GM19397 (cell line): ENCODE measurements around the gene PARP15.
"Not testable (repeated sequence)": the region's sequence is repeated elsewhere in the genome, so short reads cannot be mapped to it uniquely, and the experiment has no call there.

Experiments used
- ATAC-seq: cut with Tn5 transposase; IDR thresholded peaks from one replicate; pipeline ENCODE4 v1.9.1; 2021; ENCODE audit warnings: mild to moderate bottlenecking, moderate library complexity; ENCODE audit not compliant: unreplicated experiment

Gene PARP15

DNA sequence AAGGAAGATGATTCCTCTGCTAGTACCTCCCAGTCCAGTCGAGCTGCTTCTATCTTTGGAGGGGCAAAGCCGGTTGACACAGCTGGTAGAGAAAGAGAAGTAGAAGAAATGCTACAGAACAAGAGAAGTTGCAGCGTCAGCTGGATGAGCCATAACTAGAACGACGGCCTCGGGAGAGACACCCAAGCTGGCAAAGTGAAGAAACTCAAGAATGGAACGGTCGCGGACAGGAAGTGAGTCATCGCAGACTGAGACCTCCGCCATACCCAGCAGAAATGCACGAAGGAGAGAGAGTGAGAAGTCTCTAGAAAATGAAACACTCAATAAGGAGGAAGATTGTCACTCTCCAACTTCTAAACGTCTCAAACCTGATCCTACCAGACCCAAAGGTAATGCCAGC is 84.2 kb downstream of the PARP15 start:
- no peak for ATAC-seq

- ATAC-seq: no peak
Measured at GRCh38 chr3:122662505-122662904, 85.1 kb downstream of the PARP15 start.

DNA sequence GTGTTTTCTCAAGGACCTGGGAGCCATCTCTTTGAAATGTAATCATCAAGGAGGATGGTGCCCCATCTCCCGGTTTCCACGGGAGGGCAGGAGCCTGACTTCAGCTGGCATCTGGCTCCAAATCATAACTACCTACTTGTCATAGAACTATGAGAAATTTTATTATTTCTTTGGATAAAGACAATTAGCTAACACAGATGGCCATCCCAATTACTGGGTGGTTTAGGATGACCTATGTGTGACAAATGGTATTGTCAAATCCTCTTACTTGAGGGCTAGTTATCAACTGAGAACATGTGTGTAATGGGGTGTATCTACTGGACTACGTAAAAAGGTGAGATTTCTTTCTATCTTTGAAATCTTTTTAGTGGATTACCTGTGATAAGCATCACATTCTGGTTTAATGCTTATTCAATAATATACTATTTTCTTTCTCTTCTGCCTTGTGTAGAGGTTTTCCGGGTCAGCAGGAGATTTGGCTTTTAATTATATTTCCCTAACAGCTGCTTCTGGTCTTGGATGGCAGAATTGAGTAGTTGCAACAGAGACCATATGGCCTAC is 87.9 kb downstream of the PARP15 start:
- no peak for ATAC-seq

DNA sequence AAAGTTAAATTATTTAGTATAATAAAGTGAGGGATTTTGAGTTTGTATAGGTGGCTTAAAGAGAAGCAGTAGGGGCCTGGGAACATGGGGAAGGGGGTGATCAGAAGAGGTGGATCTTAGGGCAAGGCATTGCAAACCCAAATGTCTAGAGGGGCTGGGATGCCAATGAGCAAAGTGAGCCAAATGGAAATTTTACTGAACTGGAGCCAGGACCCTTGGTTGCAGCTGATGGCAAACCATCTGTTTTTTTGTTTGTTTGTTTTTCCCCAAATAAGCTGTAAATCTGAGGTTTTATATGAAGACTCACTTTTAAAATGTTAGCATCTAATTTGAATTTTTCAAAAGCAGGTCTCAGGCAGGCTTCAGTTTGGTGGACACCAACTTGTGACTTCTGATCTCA is 88.4 kb downstream of the PARP15 start:
- ATAC-seq: no peak

DNA sequence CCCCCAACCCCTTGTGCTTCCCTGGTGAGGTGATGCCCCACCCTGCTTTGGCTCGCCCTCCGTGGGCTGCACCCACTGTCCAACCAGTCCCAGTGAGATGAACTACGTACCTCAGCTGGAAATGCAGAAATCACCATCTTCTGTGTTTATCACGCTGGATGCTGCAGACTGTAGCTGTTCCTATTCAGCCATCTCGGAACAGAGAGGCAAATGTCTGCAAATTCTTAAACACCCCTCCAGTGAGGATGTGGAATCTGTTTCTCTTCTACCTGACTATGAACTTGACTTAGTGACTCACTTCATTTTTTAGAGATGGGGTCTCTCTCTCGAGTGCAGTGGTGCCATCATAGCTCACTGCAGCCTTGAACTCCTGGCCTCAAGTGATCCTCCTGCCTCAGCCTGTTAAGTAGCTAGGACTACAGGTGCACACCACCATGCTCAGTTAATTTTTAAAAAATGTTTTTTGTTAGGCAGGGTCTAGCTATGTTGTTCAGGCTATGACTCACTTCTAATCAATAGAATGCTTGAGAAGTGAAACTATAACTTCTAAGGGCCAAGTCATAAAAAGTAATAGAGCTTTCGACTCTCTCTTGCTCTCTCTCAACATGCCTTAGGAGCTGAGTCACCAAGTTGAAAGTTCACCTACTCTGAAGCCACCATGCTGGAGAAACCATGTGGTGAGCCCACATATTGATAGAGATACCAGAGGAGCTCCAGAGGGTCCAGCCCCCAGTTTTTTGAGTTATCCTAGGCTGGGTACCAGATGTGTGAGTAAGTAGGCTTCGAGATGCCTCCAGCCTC is 91.7 kb downstream of the PARP15 start:
- ATAC-seq: no peak

DNA sequence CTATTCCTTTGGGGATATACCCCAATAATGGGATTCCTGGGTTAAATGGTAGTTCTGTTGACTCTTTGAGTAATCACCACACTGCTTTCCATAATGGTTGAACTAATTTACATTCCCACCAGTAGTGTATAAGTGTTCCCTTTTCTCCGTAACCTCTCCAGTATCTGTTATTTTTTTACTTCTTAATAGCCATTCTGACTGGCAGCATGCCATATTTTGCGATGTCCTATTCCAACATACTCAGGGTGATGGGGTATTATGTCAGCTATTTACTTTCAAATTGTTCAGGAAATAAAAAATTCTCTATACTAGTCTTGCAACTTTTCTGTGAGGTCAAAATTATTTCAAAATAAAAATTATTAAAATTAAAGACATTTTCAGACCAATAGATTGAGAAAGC is 94.1 kb downstream of the PARP15 start:
- no peak for ATAC-seq

DNA sequence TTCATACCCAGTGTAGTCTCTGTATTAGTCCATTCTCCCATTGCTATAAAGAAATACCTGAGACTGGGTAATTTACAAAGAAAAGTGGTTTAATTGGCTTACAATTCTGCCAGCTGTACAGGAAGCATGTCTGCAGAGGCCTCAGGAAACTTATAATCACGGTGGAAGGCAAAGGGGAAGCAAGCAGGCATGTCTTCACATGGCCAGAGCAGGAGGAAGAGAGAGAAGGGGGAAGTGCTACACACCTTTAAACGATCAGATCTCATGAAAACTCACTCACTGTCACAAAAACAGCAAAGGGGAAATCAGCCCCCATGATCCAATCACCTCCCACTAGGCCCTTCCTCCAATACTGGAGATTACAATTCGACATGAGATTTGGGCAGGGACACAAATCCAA is 96.9 kb downstream of the PARP15 start:
- no peak for ATAC-seq

DNA sequence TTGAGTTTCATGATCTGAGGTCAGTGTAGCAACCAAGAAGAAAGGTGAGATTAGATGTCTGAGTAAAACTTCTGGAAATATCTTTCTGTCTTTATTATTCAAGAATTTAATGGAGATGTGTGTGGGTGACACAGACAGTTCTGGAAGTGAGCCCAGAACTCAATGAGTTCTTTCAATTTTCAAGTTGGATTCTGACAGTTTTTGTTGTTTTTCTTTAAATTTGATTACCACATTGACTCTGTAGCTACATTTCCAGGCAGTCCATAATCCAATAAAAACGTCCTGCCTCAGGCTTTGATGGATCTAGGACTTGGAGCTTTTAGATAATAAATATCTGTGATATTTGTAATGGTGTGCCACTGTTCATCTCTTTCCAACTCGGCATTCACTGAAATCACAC is 99.3 kb downstream of the PARP15 start:
- no peak for ATAC-seq

DNA sequence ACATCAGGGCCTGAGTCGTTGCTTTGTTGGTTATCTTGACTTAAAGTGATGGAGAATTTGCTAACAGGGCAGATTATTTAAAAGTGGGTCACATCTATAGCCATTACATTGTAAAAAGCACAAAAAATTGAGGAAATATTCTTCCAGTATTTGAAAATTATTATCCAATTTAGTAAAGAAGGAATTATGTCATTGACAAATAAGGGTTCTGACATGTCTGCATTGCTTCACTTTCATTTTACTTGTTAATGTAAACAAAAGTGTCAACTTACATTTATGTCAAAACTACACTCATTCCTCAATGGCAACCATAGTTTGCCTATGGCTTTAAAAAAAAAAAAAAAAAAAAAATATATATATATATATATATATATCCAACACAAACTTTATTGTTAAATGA is 99.8 kb downstream of the PARP15 start:
- no peak for ATAC-seq

DNA sequence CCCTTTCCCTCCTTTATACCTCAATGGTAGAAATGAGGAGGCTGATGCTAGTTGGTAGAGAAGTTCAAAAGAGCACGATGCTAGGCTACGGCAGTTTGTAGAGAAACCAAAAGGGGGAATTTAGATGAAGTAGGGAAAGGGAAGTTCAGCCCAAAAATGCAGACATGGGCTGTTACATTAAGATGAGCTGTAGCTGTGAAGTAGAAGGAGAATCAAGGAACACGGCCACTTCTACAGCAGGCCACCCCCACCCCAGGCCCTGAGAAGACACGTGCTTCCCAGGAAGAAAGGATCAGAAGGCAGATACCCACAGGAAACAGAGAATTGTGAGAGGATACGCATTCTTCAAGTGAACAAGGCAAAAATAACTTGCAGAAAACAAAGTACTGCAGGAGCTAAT is 101.1 kb downstream of the PARP15 start:
- no peak for ATAC-seq

DNA sequence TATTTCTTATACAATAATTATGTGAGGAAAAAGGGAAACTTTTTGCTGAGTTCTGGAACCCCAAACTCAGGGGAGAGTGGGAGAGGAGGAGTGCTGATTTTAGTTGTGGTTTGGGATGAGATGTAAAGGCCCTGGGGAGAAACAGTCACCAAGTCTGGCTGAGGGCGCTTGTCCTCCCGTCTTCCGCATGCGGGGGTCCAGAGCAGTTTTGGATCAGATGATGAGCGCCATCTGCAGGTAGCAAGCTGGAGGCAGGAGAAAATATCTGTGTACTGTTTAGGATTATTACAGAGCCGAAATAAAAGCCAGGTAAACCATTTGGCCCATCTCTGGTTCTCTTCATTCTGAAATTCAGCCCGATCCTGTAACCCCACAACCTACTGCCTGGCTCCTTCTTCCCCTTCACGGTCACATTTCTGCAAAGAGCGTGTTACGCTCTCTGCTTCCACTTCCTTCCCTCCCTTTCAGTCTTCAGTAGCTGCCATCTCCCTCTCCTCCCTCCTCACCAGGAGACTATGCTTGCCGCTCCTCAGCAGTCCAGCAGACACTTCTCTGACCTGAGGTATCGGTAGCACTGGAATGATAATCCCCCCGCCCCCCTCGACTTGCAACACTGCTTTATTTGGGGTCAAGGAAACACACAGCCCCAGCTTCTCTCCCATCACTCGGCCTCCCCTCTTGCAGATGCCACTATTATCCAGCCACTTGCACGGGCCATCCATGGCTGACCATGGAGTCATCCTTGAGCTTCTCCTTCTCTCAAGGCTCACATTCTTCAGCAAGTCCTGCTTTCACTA is 101.8 kb downstream of the PARP15 start:
- no peak for ATAC-seq

DNA sequence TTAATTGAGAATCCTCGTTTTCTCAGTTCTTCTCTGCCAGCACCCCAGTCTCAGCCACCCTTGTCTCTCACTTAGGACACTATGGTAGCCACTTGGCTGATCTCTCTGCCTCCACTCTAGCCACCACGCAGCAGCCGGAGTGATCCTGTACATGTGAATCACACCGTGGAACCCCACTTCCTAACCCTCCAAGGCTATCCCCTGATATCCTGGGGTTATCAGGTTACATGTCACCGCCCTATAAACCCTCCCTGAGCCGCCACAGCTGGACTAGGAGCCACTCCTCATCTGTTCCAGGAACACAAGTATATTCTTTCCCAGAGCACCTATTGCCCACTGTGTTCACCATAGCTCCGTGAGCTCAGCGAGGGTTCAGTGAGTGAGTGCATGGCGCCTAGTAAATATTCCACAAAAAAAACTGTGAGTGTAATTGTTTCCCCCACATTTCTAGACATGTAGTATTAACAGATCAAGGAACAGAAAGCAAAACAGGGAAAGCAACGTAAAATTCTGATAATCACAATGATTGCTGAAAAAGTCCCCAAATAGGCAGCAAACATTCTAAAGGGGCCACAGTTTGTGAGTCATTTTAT is 102.5 kb downstream of the PARP15 start:
- ATAC-seq: no peak

- peak; percentile 44 for ATAC-seq
Measured at GRCh38 chr3:122680475-122681283, 103.2 kb downstream of the PARP15 start, which contains the start of gene PARP14. Gene PARP14, plus strand, starts transcription at chr3:122680839. Its CDS starts 45 bp downstream, at chr3:122680884.

DNA sequence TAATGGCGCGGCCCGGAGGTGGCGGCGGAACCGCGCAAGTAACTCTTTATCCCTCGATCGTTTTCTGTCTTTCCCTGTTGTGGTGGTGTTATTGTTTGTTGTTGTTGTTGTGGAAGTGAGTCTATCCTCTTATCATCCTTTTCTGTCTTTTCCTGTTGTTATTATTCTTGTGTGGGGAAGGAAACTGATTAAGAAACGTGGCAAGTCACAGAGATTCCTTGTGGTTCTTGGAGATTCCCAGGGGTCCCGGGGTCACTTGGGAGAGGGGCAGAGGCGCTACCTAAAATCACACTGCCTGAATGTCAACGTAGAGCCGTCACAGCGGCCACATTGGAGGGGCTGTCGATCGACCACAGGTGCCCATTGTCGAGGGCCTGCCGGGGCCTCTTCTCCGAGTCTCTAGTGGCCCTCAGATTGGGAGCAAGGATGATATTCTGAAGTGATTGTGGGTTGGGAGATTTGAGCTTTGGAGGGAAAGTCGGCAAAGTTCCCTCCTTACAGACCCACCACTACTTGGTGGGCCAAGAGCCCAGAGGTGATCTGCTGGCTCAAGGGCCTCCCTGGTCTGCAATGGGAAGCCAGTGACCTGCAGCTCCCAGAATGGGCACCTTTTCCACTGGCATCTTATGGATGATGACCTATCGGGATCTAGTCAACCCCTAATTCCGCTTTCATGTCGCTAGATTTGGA is 104.0 kb downstream of the PARP15 start:
- no peak for ATAC-seq

GRCh38 chr3:122681974-122682409 is 104.5 kb downstream of the PARP15 start:
- no peak for ATAC-seq

GRCh38 chr3:122682778-122683411 is 105.4 kb downstream of the PARP15 start:
- not testable (repeated sequence) for ATAC-seq

GRCh38 chr3:122687298-122687697 is 109.8 kb downstream of the PARP15 start:
- no peak for ATAC-seq
